ENCODE measurements around the gene CHSY1. TPM values are rescaled to one million over a fixed set of nuclear protein-coding genes. Genes with fewer than 3 reads are reported as not detected.
A peak's percentile ranks its signal among the peaks of the same experiment; 100 is the strongest.

Gene CHSY1
- total and polyA plus RNA-seq, 5 donors from 2014 or later, result 2.4 to 24.8 (median 2.8) TPM

DNA sequence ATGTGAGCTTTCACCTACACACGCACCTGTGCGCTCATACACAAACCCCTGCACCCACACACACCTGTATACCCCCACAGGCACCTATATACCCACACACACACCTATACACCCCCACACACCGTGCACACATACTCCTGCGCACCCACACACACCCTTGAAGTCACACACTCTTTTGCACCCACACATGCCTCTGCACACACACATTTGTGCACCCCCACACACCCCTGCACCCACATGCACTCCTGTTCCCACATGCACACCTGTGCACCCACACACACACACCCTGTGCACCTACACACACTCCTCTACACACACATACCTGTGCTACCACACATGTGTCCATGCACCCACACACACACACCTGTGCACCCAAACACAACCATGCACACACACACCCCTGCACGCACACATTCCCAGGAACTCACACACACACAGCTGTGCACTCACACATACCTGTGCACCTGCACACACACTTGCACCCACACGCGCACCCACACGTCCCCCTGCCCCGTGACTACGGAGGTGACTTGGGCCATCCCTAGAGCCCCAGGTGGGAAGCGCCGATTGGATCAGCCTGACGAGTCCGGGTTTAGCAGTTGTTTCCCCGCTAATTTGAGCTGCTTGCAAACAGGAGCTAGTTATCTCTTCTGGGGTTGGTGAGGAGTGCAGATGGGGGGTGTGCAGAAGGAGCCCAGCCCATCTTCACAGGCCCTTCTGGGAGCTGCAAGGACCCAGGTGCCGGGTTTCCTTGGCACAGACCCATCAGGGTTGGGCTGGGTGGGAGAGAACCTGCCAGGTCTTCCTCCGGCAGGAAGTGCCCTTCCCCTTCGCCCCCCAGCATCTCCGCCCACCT, 97.8 kb downstream of the CHSY1 start:
- Histone ChIP-seq H3K36me3 (ENCODE audit: control insufficient read depth, insufficient read depth, low read length) (no peaks in the 10 kb centered on the region), H3K27ac (ENCODE audit: insufficient read depth, low read length, poor library complexity, severe bottlenecking) (no peak overlapping the region), H3K9me3 (ENCODE audit: control insufficient read depth in 2 of 2, low read length in 2 of 2) (no peaks in the 10 kb centered on the region), H3K27me3 (ENCODE audit: control insufficient read depth, insufficient read depth, low read length) (no peaks in the 10 kb centered on the region), H3K4me1 (ENCODE audit: control insufficient read depth, insufficient read depth, low read length, poor library complexity, severe bottlenecking) (no peaks in the 10 kb centered on the region), H3K4me3 (ENCODE audit: low read depth, low read length) (no peak overlapping the region)
- DNase-seq (no peak), ATAC-seq (ENCODE audit: low read depth in 2 of 2) (no peak)
- Mint-ChIP-seq H3K36me3 (no peaks in the 10 kb centered on the region), H3K27ac (no peak overlapping the region), H3K9me3 (no peaks in the 10 kb centered on the region), H3K4me3 (no peak overlapping the region), H3K27me3 (no peaks in the 10 kb centered on the region), H3K4me1 (peaks cover 3 to 7% (median 6%) of the 10 kb centered on the region in 4 donors)

DNA sequence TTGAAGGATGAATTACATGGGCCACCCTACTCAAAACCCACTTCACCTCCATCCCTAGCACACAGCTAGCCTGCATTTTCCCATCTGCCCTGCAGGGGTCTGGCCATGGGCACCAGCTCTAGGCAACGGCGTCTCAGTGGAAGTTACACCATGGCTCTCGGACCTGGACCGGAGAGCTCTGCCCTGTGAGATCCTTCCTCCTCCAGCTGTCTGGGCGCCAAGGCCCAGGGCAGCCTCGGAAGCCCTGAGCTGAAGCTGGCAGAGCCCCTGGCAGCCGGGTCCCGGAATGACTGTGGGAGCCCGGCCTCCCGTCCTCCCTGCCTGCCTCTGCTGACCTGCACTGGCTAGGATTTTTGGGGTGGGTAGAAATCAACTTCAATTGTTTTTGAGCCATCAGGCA, 98.9 kb downstream of the CHSY1 start:
- Mint-ChIP-seq H3K27me3 (no peaks in the 10 kb centered on the region), H3K9me3 (no peaks in the 10 kb centered on the region), H3K27ac (no peak overlapping the region), H3K4me1 (peaks cover 3 to 7% (median 5%) of the 10 kb centered on the region in 4 donors), H3K4me3 (no peak overlapping the region), H3K36me3 (no peaks in the 10 kb centered on the region)
- Histone ChIP-seq H3K27me3 (ENCODE audit: control insufficient read depth, insufficient read depth, low read length) (no peaks in the 10 kb centered on the region), H3K4me1 (ENCODE audit: control insufficient read depth, insufficient read depth, low read length, poor library complexity, severe bottlenecking) (no peaks in the 10 kb centered on the region), H3K4me3 (ENCODE audit: low read depth, low read length) (no peak overlapping the region), H3K27ac (ENCODE audit: insufficient read depth, low read length, poor library complexity, severe bottlenecking) (no peak overlapping the region), H3K36me3 (ENCODE audit: control insufficient read depth, insufficient read depth, low read length) (no peaks in the 10 kb centered on the region), H3K9me3 (ENCODE audit: control insufficient read depth in 2 of 2, low read length in 2 of 2) (no peaks in the 10 kb centered on the region)
- ATAC-seq (ENCODE audit: low read depth in 2 of 2) (no peak), DNase-seq (no peak)

DNA sequence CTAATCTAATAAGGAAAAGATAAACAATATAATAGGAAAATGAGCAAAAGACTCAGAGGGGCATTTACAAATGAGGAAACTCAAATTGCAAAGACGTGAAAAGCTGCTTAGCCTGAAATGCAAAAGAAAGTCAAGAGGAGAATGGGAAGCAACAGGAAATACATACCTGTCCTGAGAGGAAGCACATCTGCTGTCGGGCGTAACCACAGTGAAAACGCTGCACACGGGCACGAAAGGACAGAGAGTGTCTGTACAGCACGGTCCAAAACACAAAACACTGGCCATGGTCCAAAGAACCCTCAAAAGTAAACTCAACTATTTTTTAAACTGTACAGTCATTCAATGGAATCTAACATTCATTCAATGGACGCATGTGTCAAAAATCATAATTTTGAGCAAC, 100.6 kb downstream of the CHSY1 start:
- Mint-ChIP-seq H3K27ac (no peak overlapping the region), H3K27me3 (no peaks in the 10 kb centered on the region), H3K9me3 (no peaks in the 10 kb centered on the region), H3K4me3 (no peak overlapping the region), H3K4me1 (peaks cover 3 to 7% (median 5%) of the 10 kb centered on the region in 4 donors), H3K36me3 (no peaks in the 10 kb centered on the region)
- Histone ChIP-seq H3K27me3 (ENCODE audit: control insufficient read depth, insufficient read depth, low read length) (no peaks in the 10 kb centered on the region), H3K9me3 (ENCODE audit: control insufficient read depth in 2 of 2, low read length in 2 of 2) (no peaks in the 10 kb centered on the region), H3K27ac (ENCODE audit: insufficient read depth, low read length, poor library complexity, severe bottlenecking) (no peak overlapping the region), H3K4me3 (ENCODE audit: low read depth, low read length) (no peak overlapping the region), H3K4me1 (ENCODE audit: control insufficient read depth, insufficient read depth, low read length, poor library complexity, severe bottlenecking) (no peaks in the 10 kb centered on the region), H3K36me3 (ENCODE audit: control insufficient read depth, insufficient read depth, low read length) (no peaks in the 10 kb centered on the region)
- ATAC-seq (ENCODE audit: low read depth in 2 of 2) (no peak), DNase-seq (no peak)

DNA sequence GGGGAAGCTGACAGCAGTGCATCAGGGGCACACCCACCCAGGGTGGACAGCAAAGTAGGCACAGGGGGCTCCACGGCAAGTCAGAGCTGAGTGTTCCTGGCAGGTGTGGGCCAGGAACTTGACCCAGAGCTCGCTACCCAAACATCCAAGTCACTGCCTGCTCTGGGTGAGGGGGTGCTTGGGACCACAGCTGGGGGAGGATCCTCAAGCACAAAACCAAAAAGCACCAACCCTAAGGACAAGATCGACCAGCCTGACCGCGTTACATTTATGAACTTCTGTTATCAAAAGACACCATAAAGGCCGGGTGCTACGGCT, 101.2 kb downstream of the CHSY1 start:
- no peaks in the 10 kb centered on the region for H3K27me3 Mint-ChIP-seq
- no peak for DNase-seq
- H3K36me3 ChIP-seq (ENCODE audit: control insufficient read depth, insufficient read depth, low read length), result no peaks in the 10 kb centered on the region
- no peak overlapping the region for H3K4me3 Mint-ChIP-seq
- H3K4me3 ChIP-seq (ENCODE audit: low read depth, low read length), result no peak overlapping the region
- H3K27ac Mint-ChIP-seq, result no peak overlapping the region
- H3K4me1 ChIP-seq (ENCODE audit: control insufficient read depth, insufficient read depth, low read length, poor library complexity, severe bottlenecking), result no peaks in the 10 kb centered on the region
- no peaks in the 10 kb centered on the region for H3K9me3 ChIP-seq (ENCODE audit: control insufficient read depth in 2 of 2, low read length in 2 of 2)
- no peaks in the 10 kb centered on the region for H3K9me3 Mint-ChIP-seq
- ATAC-seq (ENCODE audit: low read depth in 2 of 2), result no peak
- no peaks in the 10 kb centered on the region for H3K36me3 Mint-ChIP-seq
- H3K4me1 Mint-ChIP-seq, result peaks cover 3 to 7% (median 5%) of the 10 kb centered on the region in 4 donors
- no peaks in the 10 kb centered on the region for H3K27me3 ChIP-seq (ENCODE audit: control insufficient read depth, insufficient read depth, low read length)
- H3K27ac ChIP-seq (ENCODE audit: insufficient read depth, low read length, poor library complexity, severe bottlenecking), result no peak overlapping the region

DNA sequence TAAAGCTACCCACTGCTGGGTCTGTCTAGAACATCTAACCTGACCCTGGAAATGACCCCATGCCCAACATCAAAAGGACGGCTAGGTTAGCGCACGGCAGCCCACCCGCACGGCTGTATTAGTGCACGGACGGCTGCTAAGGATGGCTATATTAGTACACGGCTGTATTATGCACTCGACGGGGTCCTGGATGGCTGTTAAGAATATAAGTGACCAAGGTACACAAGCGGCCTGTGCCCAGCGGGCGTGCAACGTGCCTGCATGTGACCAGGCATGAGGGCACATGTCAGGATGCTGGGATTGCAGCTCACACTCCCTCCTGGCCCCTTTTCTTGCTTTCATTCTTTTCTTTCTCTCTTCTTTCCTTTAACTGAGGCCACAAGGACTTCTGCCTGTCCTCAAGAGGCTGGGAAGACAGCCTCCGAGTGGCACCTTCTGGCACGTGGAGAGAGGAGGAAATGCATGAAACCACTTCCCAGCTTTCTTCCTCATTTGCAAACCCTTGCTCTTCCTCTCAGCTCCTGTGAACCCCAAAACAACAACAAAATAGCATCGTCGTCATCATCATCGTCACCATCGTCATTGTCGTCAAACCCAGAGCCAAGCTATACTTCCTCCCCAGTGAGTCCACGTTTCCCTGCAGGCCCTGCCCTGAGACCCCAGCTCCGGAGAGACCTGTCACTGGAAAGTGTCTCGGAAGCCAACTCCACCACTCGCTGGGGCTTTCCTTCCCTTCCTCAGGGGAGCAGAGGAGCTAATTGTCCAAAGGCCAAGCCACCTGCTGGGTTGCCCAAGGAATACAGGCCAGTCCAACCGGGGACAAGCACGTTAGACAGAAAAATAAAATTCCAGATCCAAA, 101.8 kb downstream of the CHSY1 start:
- Histone ChIP-seq H3K27ac (ENCODE audit: insufficient read depth, low read length, poor library complexity, severe bottlenecking) (no peak overlapping the region), H3K4me1 (ENCODE audit: control insufficient read depth, insufficient read depth, low read length, poor library complexity, severe bottlenecking) (no peaks in the 10 kb centered on the region), H3K4me3 (ENCODE audit: low read depth, low read length) (no peak overlapping the region), H3K27me3 (ENCODE audit: control insufficient read depth, insufficient read depth, low read length) (no peaks in the 10 kb centered on the region), H3K9me3 (ENCODE audit: control insufficient read depth in 2 of 2, low read length in 2 of 2) (no peaks in the 10 kb centered on the region), H3K36me3 (ENCODE audit: control insufficient read depth, insufficient read depth, low read length) (no peaks in the 10 kb centered on the region)
- Mint-ChIP-seq H3K4me1 (peaks cover 3 to 7% (median 5%) of the 10 kb centered on the region in 4 donors), H3K27me3 (no peaks in the 10 kb centered on the region), H3K9me3 (no peaks in the 10 kb centered on the region), H3K27ac (peak overlapping the region in 1 of 3 donors; percentile 6), H3K36me3 (no peaks in the 10 kb centered on the region), H3K4me3 (no peak overlapping the region)
- ATAC-seq (ENCODE audit: low read depth in 2 of 2) (no peak), DNase-seq (no peak)

DNA sequence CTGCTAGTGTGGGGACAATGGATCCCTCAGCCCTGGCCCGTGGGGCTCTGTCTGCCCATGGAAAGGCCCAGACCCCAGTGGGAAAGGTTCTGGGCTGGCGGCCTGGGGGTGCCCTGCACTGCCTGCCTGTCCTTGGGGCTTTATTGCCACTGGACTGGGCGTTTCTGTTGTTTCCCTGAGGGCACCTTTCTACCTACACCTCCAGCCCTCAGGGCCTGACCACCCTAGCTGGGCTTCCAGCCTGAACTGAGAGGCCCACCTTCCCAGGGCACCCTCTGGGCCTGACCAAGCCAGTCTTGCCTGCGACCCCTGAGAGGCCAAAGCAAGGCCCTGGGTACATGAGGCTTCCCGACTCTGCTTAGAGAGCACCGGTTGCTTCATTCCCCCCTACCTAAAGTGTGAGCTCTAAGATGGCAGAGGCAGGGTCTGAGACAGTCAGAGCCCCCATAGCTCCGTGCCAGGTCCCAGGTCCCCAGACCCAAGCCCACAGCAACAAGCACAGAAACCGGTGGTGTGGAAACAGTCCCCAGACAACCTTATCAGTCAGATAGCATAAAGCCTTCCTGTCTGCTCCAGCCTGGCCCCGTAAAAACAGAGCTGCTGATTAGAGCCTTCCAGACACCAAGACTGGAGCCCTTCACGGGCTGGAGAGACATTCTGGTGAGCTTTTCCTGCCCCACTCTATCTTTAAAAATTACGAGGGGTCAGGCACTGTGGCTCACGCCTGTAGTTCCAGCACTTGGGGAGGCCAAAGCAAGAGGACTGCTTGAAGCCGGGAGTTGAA, 102.8 kb downstream of the CHSY1 start:
- H3K9me3 ChIP-seq (ENCODE audit: control insufficient read depth in 2 of 2, low read length in 2 of 2), result no peaks in the 10 kb centered on the region
- H3K4me1 Mint-ChIP-seq, result peaks cover 3 to 9% (median 6%) of the 10 kb centered on the region in 4 donors
- H3K9me3 Mint-ChIP-seq, result no peaks in the 10 kb centered on the region
- H3K27me3 ChIP-seq (ENCODE audit: control insufficient read depth, insufficient read depth, low read length), result no peaks in the 10 kb centered on the region
- no peaks in the 10 kb centered on the region for H3K36me3 Mint-ChIP-seq
- H3K4me3 ChIP-seq (ENCODE audit: low read depth, low read length), result no peak overlapping the region
- no peak overlapping the region for H3K27ac Mint-ChIP-seq
- no peak overlapping the region for H3K4me3 Mint-ChIP-seq
- peaks cover 7% of the 10 kb centered on the region for H3K27me3 Mint-ChIP-seq
- DNase-seq (no peak), ATAC-seq (ENCODE audit: low read depth in 2 of 2) (no peak)
- no peak overlapping the region for H3K27ac ChIP-seq (ENCODE audit: insufficient read depth, low read length, poor library complexity, severe bottlenecking)
- no peaks in the 10 kb centered on the region for H3K4me1 ChIP-seq (ENCODE audit: control insufficient read depth, insufficient read depth, low read length, poor library complexity, severe bottlenecking)
- H3K36me3 ChIP-seq (ENCODE audit: control insufficient read depth, insufficient read depth, low read length), result no peaks in the 10 kb centered on the region

DNA sequence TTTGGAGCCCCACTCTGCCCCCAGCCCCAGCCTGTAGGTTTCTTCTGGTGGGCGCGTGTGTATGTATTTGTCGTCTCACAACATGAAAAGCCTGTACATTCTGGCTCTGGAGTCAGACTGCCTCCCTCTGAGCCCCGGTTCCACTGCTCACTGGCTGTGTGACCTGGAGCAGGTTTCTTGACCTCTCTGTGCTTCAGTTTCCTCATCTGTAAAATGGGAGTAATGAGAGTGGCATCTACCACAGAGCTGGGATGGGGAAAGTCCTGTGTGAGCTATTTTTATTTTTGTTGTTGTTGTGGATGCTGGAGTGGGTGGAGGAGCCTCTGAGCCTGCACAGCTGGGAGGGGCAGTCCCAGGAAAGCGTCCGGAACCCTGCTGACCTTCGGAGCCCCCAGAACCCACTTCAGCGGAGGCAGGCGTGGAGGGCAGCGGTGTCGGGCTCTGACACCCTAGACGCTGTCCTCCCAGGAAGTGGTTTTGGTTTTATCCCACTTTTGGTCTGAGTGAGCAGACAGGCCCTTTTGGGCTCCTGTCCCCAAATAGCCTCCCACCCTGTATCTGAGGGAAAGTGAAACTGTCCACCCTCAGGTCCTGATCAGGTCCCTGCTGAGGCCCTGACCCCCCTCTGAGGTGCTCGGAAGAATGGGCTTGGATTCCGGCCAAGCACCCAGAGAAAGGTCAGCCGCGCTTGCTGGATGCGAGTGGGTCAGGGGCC, 103.5 kb downstream of the CHSY1 start:
- no peak for DNase-seq
- Histone ChIP-seq H3K4me3 (ENCODE audit: low read depth, low read length) (no peak overlapping the region), H3K27ac (ENCODE audit: insufficient read depth, low read length, poor library complexity, severe bottlenecking) (no peak overlapping the region), H3K4me1 (ENCODE audit: control insufficient read depth, insufficient read depth, low read length, poor library complexity, severe bottlenecking) (no peaks in the 10 kb centered on the region), H3K9me3 (ENCODE audit: control insufficient read depth in 2 of 2, low read length in 2 of 2) (no peaks in the 10 kb centered on the region), H3K36me3 (ENCODE audit: control insufficient read depth, insufficient read depth, low read length) (no peaks in the 10 kb centered on the region), H3K27me3 (ENCODE audit: control insufficient read depth, insufficient read depth, low read length) (no peaks in the 10 kb centered on the region)
- Mint-ChIP-seq H3K9me3 (no peaks in the 10 kb centered on the region), H3K4me3 (no peak overlapping the region), H3K27ac (no peak overlapping the region), H3K4me1 (peaks cover 3 to 9% (median 6%) of the 10 kb centered on the region in 4 donors), H3K27me3 (peaks cover 7% of the 10 kb centered on the region), H3K36me3 (no peaks in the 10 kb centered on the region)
- no peak for ATAC-seq (ENCODE audit: low read depth in 2 of 2)

All from CD4-positive, CD25-positive, alpha-beta regulatory T cell (primary cell).